Measurements from ENCODE around the gene LTV1. TPM values are rescaled to one million over a fixed set of nuclear protein-coding genes. Genes with fewer than 3 reads are reported as not detected.
"Not testable (repeated sequence)": the region's sequence is repeated elsewhere in the genome, so short reads cannot be mapped to it uniquely, and the experiment has no call there.

LTV1 gene
- polyA plus RNA-seq, 1 donor: 41.0 TPM

DNA sequence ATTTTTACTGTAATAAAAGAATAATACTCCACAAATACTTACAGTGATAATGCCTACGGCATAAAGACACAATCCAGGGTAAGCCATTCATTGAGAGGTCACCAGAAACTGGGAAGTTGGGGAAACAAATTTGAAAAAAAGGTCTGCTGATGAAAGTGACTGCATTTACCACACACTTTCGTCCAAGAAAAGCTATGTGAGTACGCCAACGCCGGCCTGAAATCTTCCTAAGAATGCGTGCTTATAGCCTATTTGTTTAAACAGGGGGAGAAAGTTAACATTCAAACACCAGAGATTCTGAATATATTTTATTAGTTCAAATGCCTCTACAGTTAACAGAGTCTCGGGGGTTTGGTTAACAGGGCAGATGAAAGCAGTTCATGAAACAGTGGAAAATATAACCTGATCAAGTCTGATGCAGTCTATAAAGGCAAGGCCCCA is 657 bp upstream of the LTV1 start:
- peak; percentile 73 for DNase-seq (ENCODE audit: low read depth)

DNA sequence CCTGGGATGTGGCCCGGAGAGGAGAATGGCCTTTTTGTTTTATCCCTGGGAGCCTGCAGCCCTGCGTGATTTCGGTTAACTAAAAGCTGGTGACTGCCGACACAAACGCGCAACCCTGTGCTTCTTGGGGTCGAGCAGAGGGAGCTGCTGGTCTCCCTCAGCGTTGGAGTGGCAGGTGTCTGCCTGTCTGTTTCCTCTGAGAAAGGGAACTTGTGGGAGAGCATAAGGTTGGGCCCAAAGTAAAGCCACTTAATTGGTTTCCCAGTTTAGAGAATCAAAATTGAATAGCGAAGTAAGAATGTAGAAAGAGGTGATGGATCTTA is 500 bp downstream of the LTV1 start:
- DNase-seq (ENCODE audit: low read depth): no peak

DNA sequence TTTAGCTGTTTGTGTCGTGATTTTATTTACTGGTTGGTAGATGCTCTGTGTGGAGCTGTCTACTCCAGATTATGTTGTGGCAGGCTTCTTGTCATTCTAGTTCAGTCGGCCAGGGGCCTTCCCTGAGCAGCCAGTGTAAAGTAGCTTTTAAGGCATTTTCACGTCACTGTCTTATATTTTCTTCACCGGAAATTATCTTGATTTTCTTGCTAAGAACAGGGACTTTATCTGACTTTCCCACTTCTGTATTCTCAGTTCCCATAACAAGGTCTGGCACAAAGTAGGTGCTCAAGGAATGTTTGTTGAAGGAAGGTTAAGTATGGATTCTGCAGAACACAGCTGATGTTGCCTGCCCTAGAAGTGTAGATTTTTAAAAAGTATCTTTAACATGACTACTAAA is 868 bp downstream of the LTV1 start:
- no peak for DNase-seq (ENCODE audit: low read depth)

DNA sequence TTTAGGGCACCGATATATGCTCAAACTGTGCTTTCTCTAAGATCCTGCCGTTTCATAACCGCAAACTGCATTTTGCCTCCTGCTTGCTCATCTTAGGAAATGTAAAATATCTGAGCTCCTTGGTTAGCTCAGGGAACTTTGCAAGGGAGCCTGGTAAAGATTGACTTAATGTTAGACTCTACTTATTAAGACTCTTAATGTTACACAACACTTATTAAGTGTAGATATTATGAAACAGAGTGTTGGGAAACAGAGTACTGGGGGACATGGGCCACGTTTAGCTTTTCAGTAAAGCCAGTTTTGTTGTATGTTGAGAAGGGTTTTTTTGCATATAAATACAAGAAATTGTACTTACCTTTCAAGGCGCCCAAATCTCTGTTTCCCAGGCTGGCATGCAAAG is 1.9 kb downstream of the LTV1 start:
- no peak for DNase-seq (ENCODE audit: low read depth)

DNA sequence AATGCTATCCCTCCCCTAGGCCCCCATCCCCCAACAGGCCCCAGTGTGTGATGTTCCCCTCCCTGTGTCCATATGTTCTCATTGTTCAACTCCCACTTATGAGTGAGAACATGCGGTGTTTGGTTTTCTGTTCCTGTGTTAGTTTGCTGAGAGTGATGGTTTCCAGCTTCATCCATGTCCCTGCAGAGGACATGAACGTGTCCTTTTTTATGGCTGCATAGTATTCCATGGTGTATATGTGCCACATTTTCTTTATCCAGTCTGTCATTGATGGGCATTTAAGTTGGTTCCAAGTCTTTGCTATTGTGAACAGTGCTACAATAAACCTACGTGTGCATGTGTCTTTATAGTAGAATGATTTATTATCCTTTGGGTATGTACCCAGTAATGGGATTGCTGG is 8.6 kb downstream of the LTV1 start:
- not testable (repeated sequence) for DNase-seq (ENCODE audit: low read depth)

DNA sequence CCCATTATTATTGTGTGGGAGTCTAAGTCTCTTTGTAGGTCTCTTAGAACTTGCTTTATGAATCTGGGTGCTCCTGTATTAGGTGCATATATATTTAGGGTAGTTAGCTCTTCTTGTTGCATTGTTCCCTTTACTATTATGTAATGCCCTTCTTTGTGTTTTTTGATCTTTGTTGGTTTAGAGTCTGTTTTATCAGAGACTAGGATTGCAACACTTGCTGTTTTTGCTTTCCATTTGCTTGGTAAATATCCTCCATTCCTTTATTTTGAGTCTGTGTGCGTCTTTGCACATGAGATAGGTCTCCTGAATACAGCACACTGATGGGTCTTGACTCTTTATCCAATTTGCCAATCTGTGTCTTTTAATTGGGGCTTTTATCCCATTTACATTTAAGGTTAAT is 11.9 kb downstream of the LTV1 start:
- not testable (repeated sequence) for DNase-seq (ENCODE audit: low read depth)

DNA sequence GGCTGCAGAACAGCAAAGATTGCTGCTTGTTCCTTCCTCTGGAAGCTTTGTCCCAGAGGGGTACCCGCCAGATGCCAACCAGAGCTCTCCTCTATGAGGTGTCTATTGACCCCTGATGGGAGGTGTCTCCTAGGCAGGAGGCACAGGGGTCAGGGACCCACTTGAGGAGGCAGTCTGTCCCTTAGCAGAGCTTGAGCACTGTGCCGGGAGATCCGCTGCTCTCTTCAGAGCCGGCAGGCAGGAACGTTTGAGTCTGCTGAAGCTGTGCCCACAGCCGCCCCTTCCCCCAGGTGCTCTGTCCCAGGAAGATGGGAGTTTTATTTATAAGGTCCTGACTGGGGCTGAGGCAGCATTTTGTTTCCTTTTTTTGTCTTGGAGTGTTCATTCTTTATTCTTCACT is 13.6 kb downstream of the LTV1 start:
- DNase-seq (ENCODE audit: low read depth): not testable (repeated sequence)

DNA sequence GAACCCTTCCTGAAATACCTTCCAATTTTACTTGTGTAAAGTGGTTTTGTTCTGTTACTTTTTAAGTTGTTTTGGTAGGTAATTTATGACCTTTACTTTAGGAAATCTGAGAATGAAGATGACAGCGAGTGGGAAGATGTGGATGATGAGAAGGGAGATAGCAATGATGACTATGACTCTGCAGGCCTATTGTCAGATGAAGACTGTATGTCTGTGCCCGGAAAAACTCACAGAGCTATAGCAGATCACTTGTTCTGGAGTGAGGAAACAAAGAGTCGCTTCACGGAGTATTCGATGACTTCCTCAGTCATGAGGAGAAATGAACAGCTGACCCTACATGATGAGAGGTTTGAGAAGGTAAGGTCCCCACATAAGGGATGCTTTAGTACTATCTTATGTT is 14.5 kb downstream of the LTV1 start:
- DNase-seq (ENCODE audit: low read depth): no peak

DNA sequence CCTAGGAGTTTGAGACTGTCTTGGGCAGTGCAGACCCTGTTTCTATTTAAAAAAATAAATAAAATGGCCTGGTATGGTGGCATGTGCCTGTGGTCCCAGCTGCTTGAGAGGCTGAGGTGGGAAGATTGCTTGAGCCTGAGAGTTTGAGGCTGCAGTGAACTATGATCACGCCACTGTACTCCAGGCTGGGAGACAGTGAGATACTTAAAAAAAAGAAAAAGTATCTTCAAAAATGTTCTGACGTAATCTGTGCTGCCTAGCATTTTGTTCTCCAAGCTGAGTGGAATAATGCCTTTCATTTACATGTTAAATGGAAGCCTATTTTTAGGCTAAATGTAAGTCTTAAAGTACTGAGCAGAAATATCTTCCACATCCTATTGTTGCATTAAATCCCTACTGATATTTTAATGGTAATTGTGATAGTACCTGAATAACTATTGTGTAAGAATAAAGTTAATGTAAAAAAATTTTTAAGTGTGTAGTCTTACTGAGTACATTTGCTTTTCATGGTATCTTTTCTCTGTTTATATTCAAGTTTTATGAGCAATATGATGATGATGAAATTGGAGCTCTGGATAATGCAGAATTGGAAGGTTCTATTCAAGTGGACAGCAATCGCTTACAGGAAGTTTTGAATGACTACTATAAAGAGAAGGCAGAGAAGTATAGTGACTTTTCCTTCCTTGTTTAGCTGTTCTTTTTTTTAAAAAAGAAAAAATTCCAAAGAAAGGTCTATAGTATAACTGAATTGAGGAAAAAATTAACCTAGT is 16.9 kb downstream of the LTV1 start:
- DNase-seq (ENCODE audit: low read depth): no peak

DNA sequence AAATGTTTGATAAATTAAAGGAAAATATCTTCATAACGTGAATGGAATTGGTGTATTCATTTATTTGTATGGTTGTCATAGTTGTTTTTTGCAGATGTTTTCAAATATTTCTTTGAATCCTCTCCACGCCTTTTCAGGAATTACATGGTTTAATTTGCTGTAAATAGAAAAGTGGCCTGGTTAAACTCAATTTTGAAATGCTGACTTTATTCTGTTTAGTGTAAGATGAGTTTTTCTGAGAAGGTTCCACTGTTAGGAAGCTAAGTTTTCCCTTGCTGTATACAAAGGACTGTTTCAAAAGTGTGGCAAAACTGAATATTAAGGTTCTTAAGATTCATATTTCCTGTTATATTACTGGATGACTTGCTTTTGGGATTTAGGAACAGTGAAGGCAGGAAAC is 20.6 kb downstream of the LTV1 start:
- no peak for DNase-seq (ENCODE audit: low read depth)

DNA sequence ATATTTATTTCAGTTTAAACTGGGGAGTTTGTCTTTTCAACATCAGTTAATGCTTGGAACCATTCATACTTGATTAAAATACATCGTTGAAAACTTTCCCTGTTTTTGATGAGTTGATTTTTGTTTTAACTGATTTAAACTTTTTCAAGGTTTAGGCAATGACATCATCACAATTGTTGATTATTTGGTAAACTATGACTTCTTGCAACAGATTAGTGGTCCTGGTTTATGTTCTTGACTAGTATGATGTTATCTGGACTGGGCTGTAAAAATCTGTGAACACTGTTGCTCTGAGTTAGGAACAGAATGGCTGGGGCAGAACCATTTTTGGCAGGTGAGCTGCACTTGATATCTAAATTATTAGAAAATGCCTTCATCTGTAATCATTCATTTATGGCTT is 21.1 kb downstream of the LTV1 start, which contains the start of gene ZC2HC1B:
Gene ZC2HC1B, plus strand, starts transcription at position 241 of the 400 bp plus-strand sequence. Its CDS starts 66 bp downstream, at position 307.
- no peak for DNase-seq (ENCODE audit: low read depth)

DNA sequence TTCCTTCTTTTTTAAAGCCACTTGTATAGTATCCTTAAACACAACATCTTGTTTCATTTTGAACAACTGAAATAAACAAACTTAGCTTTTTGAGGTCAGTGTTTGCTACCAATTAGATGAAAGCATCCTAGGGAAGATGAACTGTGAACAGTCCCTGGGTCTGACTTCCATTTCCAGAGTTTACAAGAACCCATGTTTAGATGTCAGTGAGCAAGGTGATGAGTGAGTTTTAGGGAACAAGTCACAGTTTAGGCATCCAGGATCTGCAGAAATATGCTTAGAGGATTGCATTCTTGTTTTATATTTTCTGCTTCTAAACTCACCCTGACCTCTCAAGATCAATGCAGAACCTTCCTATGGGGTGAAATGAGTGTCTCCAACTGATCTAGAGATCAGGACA is 24.1 kb downstream of the LTV1 start:
- DNase-seq (ENCODE audit: low read depth): no peak

DNA sequence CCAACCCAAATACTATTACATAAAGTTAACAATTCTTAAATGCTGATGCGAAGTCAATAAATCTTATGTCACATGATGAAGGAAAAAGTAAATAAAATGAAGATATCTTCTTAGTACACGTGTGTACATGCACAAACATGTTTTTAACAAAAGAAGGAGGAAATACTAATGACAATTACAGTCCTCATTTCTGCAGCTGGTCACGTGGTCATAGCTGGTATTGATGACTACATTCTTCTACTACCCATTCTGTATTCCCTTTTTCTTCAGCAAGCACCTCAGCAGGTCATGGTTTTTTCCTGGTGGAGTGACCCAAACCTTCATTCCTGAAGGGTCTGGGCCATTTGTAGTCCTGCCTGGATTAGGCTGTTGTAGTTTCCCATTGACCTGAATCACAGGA is 25.7 kb downstream of the LTV1 start:
- DNase-seq (ENCODE audit: low read depth): not testable (repeated sequence)

DNA sequence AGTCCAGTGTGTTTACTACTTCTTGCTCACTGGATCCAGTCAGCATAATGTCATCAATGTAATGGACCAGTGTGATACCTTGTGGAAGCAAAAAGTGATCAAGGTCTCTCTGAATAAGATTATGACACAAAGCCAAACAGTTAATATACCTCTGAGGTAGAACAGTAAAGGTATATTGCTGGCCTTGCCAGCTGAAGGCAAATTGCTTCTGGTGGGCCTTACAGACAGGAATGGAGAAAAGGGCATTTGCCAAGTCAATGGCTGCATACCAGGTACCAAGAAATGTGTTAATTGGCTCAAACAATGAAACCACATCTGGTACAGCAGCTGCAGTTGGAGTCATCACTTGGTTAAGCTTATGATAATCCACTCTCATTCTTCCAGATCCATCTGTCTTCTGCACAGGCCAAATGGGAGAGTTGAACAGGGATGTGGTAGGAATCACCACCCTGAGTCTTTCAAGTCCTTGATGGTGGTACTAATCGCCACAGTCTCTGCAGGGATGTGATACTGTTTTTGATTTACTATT is 28.1 kb downstream of the LTV1 start:
- DNase-seq (ENCODE audit: low read depth): not testable (repeated sequence)

DNA sequence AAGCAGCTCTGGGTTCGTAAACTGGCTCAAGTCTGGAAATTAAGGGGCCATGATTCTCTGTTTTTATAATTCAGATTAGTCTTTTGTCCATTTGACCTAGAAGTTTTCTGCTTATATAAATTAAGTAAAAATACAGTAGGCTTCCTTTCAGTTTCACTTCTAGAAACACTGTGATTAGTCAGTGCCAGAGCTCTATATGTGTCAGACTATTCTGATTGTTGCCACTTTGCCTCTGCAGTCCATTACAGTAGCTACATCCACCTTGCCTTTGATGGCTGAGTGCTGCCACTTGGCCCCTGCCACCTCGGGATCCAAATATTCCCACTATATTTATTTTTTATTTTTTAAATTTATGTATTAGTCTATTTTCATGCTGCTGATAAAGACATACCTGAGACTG is 29.1 kb downstream of the LTV1 start:
- no peak for DNase-seq (ENCODE audit: low read depth)

DNA sequence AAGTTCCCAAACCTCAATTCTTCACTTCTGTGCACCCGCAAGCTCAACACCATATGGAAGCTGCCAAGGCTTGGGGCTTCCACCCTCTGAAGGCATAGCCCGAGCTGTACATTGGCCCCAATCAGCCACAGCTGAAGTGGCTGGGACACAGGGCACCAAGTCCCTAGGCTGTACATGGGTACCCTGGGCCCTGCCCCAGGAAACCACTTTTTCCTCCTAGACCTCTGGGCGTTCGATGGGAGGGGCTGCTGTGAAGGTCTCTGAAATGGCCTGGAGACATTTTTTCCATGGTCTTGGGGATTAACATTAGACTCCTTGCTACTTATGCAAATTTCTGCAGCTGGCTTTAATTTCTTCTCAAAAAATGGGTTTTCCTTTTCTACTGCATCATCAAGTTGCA is 30.5 kb downstream of the LTV1 start:
- DNase-seq (ENCODE audit: low read depth): not testable (repeated sequence)

DNA sequence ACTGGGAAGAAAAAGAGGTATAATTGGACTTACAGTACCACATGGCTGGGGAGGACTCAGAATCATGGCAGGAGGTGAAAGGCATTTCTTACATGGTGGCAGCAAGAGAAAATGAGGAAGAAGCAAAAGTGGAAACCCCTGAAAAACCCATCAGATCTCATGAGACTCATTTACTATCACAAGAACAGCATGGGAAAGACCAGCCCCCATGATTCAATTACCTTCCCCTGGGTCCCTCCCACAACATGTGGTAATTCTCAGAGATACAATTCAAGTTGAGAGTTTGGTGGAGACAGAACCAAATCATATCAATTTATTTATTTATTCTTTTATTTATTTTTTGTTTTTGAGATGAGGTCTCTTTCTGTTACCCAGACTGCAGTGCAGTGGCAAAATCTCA is 31.4 kb downstream of the LTV1 start:
- not testable (repeated sequence) for DNase-seq (ENCODE audit: low read depth)

DNA sequence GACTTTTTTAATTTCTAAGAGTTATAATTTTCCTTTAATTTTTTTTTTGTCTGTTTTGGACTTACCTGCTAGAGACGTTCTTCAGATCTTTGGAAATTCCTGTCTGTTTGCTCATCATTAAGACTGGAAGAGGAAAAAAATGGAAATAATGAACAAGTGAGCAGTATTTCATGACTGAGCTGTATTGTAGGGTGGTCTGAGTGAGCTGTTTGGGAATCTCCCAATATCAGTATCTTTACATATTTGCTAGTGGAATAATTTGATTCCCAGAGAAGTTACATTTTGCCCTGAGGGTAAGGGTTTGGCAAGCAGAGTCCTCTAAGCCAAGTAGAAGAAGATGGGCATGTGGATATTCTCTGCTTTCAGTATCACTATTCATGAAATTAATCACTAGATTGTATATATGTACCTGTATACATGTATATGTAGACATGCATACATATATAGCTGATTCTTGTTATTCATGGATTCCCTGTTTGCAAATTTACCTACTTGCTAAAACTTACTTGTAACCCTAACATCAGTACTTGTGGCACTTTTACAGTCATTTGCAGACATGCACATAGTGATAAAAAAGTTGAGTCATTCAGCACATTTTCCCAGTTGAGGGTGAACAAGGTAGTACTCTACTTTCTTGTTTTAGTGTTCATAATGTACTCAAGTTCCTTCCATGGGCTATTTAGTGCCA is 34.6 kb downstream of the LTV1 start:
- no peak for DNase-seq (ENCODE audit: low read depth)

DNA sequence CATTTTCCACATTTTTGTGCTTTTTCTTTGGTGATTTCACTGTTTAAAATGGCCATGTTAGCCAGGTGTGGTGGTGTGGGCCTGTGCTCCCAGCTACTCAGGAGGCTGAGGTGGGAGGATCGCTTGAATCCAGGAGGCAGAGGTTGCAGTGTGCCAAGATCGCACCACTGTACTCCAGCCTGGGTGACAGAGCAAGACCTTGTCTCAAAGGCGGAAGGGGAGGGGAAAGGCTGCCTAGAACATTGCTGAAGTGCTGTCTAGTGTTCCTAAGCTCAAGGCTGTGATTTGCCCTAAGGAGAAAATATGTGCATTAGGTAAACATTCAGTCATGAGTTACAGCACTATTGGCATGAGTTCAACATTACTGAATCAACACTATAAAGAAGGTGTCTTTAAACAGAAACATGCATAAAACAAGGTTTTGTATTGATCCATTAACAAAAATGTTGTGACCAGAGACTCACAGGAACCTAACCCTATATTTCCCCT is 35.2 kb downstream of the LTV1 start:
- no peak for DNase-seq (ENCODE audit: low read depth)

DNA sequence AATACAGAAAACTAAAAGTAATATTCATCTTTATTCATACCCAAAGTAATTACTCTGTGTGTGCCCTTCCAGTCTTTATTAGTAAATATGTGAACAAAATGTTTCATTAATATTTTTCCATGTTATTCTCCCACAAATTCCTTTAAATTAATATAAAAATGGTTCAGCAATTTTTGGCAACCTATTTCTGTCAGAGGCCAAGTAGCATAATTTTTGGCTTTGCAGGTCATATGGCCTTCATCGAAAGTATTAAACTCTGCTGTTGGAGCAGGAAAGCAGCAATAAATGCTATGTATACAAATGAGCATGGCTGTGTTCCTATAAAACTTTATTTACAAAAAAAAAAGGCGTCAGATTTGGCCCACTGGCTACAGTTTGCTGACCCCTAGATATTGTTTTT is 37.3 kb downstream of the LTV1 start:
- DNase-seq (ENCODE audit: low read depth): no peak

DNA sequence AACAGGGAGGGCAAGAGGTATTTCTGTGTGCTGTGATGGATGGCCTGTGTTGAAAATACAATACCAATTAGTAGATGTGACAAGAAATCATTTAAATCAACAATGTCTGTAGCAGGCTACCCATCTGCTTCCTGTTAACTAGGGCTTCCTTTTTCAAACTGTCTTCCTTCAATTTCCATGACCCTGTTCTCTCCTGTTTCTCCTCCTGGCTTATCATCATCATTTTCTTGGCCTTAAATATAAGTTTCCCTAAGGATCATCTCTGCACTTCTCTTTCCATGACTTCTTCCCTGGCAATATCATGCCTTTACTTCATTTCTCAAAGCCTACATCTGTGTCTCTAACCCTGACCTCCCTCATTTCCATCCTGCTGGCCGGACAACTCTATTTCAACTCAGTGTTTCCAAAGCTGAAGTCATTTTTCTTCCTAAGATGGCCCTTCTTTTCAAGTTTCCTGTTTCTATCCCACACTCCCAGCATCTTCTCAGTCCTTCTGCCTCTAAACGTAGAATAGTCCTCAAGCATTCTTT is 39.3 kb downstream of the LTV1 start:
- peak; percentile 96 for DNase-seq (ENCODE audit: low read depth)

DNA sequence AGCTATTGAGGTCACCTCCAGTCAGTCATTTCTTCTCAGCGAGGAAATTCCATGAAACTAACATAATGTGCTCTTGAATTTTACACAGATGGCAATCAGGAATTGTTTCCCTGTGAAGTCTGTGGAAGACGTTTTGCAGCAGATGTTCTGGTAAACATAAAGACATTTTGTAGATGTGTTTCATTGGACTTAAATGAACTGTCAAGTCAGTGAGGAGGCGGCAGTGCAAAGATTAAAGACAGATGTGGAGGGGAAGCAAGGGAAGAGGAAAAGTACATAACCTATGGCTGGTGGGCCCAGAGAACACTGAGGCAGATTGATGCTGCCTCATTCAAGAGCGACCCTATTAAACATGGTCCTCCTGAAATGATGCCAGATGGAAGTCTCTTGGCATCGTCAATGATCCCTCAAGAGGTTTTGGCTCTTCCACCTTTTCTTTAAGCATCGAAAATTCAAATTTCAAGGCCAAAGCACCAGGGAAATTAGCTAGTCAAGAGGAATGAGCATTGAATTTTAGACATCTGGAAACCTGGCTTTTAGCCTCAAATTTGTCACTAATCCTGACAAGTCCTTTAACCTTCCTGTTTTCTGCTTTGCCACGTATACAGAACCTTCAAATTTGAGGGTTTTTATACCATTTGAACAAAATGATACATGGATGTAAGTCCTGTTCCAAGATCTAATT is 41.2 kb downstream of the LTV1 start:
- peak; percentile 81 for DNase-seq (ENCODE audit: low read depth)

Data from forelimb muscle (tissue), 1 donor.